SK-N-SH (cell line): ENCODE measurements around the gene SFXN1. TPM values are rescaled to one million over a fixed set of nuclear protein-coding genes. Genes with fewer than 3 reads are reported as not detected.

Experiments
- CTCF ChIA-PET: fragments of 300-600, 350-600 bp; formaldehyde crosslinking; extraction: SDS; loops from one replicate; lab custom pipeline; 2021; lab: Yijun Ruan, JAX
- POLR2A ChIA-PET: fragments of 350-600 bp; sonication (Branson Sonifier 250); formaldehyde crosslinking; extraction: SDS; loops from one replicate; lab custom pipeline; 2020; ENCODE audit warnings: antibody characterized with exemption, inconsistent platforms; lab: Yijun Ruan, JAX
- DNase-seq: peaks from one replicate; pipeline ENCODE4 v3.0.0; 2012
- H2AFZ ChIP-seq: fragments of 200-600 bp; sonication (generic); 2 replicates; pipeline ENCODE4 v1.8.1; 2016; ENCODE audit warnings: antibody characterized with exemption, mild to moderate bottlenecking, low read depth
- H3F3A ChIP-seq: fragments of 200-600 bp; sonication (generic); replicated peaks from 2 replicates; pipeline ENCODE3; 2016; ENCODE audit warnings: antibody characterized with exemption, mild to moderate bottlenecking; ENCODE audit not compliant: insufficient read depth
- H3K27ac ChIP-seq, 2 experiments: fragments of 200-500 bp in 1 of 2; fragments of 200-600 bp in 1 of 2; sonication (Bioruptor generic) in 1 of 2; sonication (generic), shearing (Covaris generic) in 1 of 2; 2 replicates each; pipeline versions ENCODE4 v1.5.1 to v1.6.1; 2014 to 2016; ENCODE audit warnings: low read depth in 2 of 2, inconsistent platforms in 1 of 2, low read length in 1 of 2, mild to moderate bottlenecking in 1 of 2, mixed read lengths in 1 of 2
- H3K27me3 ChIP-seq: fragments of 200-600 bp; sonication (generic), shearing (Covaris generic); 2 replicates; pipeline ENCODE4 v1.6.1; 2016; ENCODE audit warnings: mixed run types; ENCODE audit not compliant: insufficient read depth
- H3K36me3 ChIP-seq, 2 experiments: fragments of 200-500 bp in 1 of 2; fragments of 200-600 bp in 1 of 2; sonication (Bioruptor generic) in 1 of 2; sonication (generic) in 1 of 2; replicated peaks in 1 of 2; 2 replicates each; pipeline versions ENCODE3 to v1.5.1; 2014 to 2016; ENCODE audit warnings: low read length in 1 of 2, mild to moderate bottlenecking in 1 of 2; ENCODE audit not compliant: insufficient read depth in 2 of 2, control insufficient read depth in 1 of 2
- H3K4me1 ChIP-seq, 2 experiments: fragments of 200-500 bp in 1 of 2; fragments of 200-600 bp in 1 of 2; sonication (Bioruptor generic) in 1 of 2; sonication (generic), shearing (Covaris generic) in 1 of 2; 2 replicates each; pipeline versions ENCODE4 v1.5.1 to v1.6.1; 2014 to 2016; ENCODE audit warnings: low read depth in 1 of 2, low read length in 1 of 2, mixed run types in 1 of 2; ENCODE audit not compliant: insufficient read depth in 2 of 2, control insufficient read depth in 1 of 2
- H3K4me2 ChIP-seq: fragments of 200-600 bp; sonication (generic), shearing (Covaris generic); 2 replicates; pipeline ENCODE4 v1.6.1; 2017; ENCODE audit warnings: mixed run types
- H3K4me3 ChIP-seq, 2 experiments: fragments of 200-500 bp in 1 of 2; fragments of 200-600 bp in 1 of 2; sonication (Bioruptor generic) in 1 of 2; sonication (generic), shearing (Covaris generic) in 1 of 2; 2 replicates each; pipeline versions ENCODE4 v1.5.1 to v1.8.1; 2014 to 2016; ENCODE audit warnings: low read depth in 2 of 2, inconsistent platforms in 1 of 2, low read length in 1 of 2, mild to moderate bottlenecking in 1 of 2, mixed read lengths in 1 of 2, moderate library complexity in 1 of 2
- H3K79me2 ChIP-seq: fragments of 200-600 bp; sonication (generic); 2 replicates; pipeline ENCODE4 v1.8.1; 2017; ENCODE audit warnings: mild to moderate bottlenecking; ENCODE audit not compliant: insufficient read depth
- H3K9ac ChIP-seq: fragments of 200-600 bp; sonication (generic); 2 replicates; pipeline ENCODE4 v1.6.1; 2017; ENCODE audit warnings: mixed run types
- H3K9me2 ChIP-seq: fragments of 200-600 bp; sonication (generic); 2 replicates; pipeline ENCODE4 v1.6.1; 2017; ENCODE audit warnings: mixed run types
- H3K9me3 ChIP-seq: fragments of 200-600 bp; sonication (generic); 2 replicates; pipeline ENCODE4 v1.6.1; 2017; ENCODE audit warnings: mixed run types, mild to moderate bottlenecking, moderate library complexity
- H4K20me1 ChIP-seq: fragments of 200-600 bp; sonication (generic); 2 replicates; pipeline ENCODE4 v1.6.1; 2017; ENCODE audit warnings: mild to moderate bottlenecking, mixed run types; ENCODE audit not compliant: insufficient read depth
- EP300 ChIP-seq, 2 experiments: IDR thresholded peaks; 2 replicates each; pipeline versions ENCODE4 v1.4.0 to v1.6.1; 2012; ENCODE audit warnings: borderline replicate concordance in 1 of 2, low read depth in 1 of 2, low read length in 1 of 2
- FOSL2 ChIP-seq: IDR thresholded peaks from 2 replicates; pipeline ENCODE4 v1.4.0; 2012; ENCODE audit warnings: low read depth, mild to moderate bottlenecking, moderate library complexity, borderline replicate concordance
- FOXM1 ChIP-seq: IDR thresholded peaks from 2 replicates; pipeline ENCODE4 v1.4.0; 2012; ENCODE audit warnings: low read depth, mild to moderate bottlenecking
- GABPA ChIP-seq: IDR thresholded peaks from 2 replicates; pipeline ENCODE4 v1.4.0; 2012; ENCODE audit warnings: low read depth, mild to moderate bottlenecking
- GATA2 ChIP-seq: sonication (generic); formaldehyde crosslinking; IDR thresholded peaks from 2 replicates; pipeline ENCODE4 v1.5.0; 2020; ENCODE audit warnings: mild to moderate bottlenecking, missing genetic modification reagents
- MEF2A ChIP-seq: IDR thresholded peaks from 2 replicates; pipeline ENCODE4 v1.4.0; 2012; ENCODE audit warnings: low read depth, borderline replicate concordance
- RCOR1 ChIP-seq: fragments of 150-350 bp; IDR thresholded peaks from 2 replicates; pipeline ENCODE4 v1.6.1; 2017; ENCODE audit warnings: antibody characterized with exemption, low read length
- RFX5 ChIP-seq: IDR thresholded peaks from 2 replicates; pipeline ENCODE4 v1.6.1; 2012; ENCODE audit warnings: mild to moderate bottlenecking, improper control_type of control experiment, low read length
- RXRA ChIP-seq: IDR thresholded peaks from 2 replicates; pipeline ENCODE4 v1.4.0; 2012; ENCODE audit warnings: low read depth, mild to moderate bottlenecking, borderline replicate concordance
- TAF1 ChIP-seq: IDR thresholded peaks from 2 replicates; pipeline ENCODE4 v1.6.1; 2012; ENCODE audit warnings: low read depth, mild to moderate bottlenecking, low read length, moderate library complexity, borderline replicate concordance
- TCF12 ChIP-seq: IDR thresholded peaks from 2 replicates; pipeline ENCODE4 v1.4.0; 2012
- YY1 ChIP-seq: IDR thresholded peaks from 2 replicates; pipeline ENCODE4 v1.4.0; 2012; ENCODE audit warnings: low read depth, mild to moderate bottlenecking
- WGBS: methylation state at CpG from one replicate; pipeline ENCODE4 v1.1.6; 2017; ENCODE audit warnings: low lambda C conversion rate; 5-methylcytosine and 5-hydroxymethylcytosine counted together
- polyA plus RNA-seq, 3 experiments: library from polyadenylated mRNA; depleted of rRNA; stranded (reverse); fragments of >200 nt; gene quantifications; 2 replicates each; pipeline ENCODE4 v1.2.3, GENCODE V29; 2012
- TF ChIP-seq, protein P1 (sequence below): IDR thresholded peaks from 2 replicates; pipeline ENCODE4 v1.4.0; 2012; ENCODE audit warnings: low read depth, borderline replicate concordance
- TF ChIP-seq, protein P2 (sequence below): fragments of 200-600 bp; sonication (generic); IDR thresholded peaks from 2 replicates; pipeline ENCODE4 v1.6.1; 2017; ENCODE audit warnings: antibody characterized with exemption, mild to moderate bottlenecking, moderate library complexity
- TF ChIP-seq, protein P3 (sequence below): IDR thresholded peaks from 2 replicates; pipeline ENCODE4; 2012
- TF ChIP-seq, protein P4 (sequence below): fragments of 150-350 bp; IDR thresholded peaks from 2 replicates; pipeline ENCODE4 v1.6.1; 2016; ENCODE audit warnings: mild to moderate bottlenecking, low read depth, low read length

Gene SFXN1
- polyA plus RNA-seq, 1 of the 3 experiments (the other 2 are of a cell fraction): 73.6 TPM

DNA sequence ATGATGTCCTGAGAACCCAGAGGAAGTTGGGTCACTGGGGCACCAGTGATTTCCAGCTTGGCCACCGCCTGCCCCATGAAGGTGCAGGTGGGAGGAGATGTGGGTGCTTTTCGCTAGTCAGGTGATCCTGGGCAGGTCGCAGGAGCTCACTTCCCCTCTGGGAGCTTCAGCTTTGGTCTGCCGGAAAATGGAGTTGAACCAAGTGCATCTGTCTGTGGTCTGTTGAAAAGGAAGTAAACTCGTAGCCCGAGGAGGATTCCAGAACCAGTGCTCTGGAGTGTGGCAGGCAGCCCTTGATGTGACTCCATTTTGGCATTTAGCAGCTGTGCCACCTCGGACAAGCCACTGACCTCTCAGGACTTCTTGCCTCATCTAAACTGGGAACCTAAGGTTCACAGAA is 97.7 kb downstream of the SFXN1 start (continued):
- TF ChIP-seq TAF1: no peak

DNA sequence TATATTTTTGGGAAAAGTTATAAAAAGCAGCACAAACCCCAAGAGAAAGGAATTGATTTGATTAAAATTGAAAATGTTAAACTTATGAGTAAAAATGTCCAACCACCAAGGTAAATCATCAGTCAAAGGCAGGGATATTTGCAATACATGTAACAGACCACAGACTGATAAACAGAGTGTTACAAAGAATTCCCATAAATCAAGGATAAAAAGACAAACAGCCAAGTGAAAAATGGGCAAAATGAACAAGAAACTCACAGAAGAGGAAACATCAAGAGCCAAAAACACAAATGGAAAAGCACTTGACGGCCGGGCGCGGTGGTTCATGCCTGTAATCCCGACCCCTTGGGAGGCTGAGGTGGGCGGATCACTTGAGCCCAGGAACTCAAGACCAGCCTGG is 98.2 kb downstream of the SFXN1 start:
- Histone ChIP-seq H2AFZ (no peak overlapping the region), H3K9me2 (no peaks in the 10 kb centered on the region), H3K4me3 (no peak overlapping the region), H3K9ac (no peak overlapping the region), H3K79me2 (no peaks in the 10 kb centered on the region), H3K27ac (no peak overlapping the region), H3F3A (no peaks in the 10 kb centered on the region), H3K9me3 (no peaks in the 10 kb centered on the region), H3K4me2 (no peak overlapping the region), H3K27me3 (no peaks in the 10 kb centered on the region), H3K4me1 (no peaks in the 10 kb centered on the region), H4K20me1 (no peaks in the 10 kb centered on the region), H3K36me3 (no peaks in the 10 kb centered on the region)
- TF ChIP-seq, protein P1, sequence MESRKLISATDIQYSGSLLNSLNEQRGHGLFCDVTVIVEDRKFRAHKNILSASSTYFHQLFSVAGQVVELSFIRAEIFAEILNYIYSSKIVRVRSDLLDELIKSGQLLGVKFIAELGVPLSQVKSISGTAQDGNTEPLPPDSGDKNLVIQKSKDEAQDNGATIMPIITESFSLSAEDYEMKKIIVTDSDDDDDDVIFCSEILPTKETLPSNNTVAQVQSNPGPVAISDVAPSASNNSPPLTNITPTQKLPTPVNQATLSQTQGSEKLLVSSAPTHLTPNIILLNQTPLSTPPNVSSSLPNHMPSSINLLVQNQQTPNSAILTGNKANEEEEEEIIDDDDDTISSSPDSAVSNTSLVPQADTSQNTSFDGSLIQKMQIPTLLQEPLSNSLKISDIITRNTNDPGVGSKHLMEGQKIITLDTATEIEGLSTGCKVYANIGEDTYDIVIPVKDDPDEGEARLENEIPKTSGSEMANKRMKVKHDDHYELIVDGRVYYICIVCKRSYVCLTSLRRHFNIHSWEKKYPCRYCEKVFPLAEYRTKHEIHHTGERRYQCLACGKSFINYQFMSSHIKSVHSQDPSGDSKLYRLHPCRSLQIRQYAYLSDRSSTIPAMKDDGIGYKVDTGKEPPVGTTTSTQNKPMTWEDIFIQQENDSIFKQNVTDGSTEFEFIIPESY: no peak
- TF ChIP-seq TCF12 (no peak), GABPA (no peak), RFX5 (no peak), FOXM1 (no peak), RXRA (no peak), FOSL2 (no peak), MEF2A (no peak), RCOR1 (no peak), EP300 (IDR thresholded peaks at IDR 0.05; ENCODE audit: borderline replicate concordance in 1 of 2, low read depth in 1 of 2, low read length in 1 of 2) (no peak), YY1 (no peak), GATA2 (no peak)
- TF ChIP-seq, protein P2, sequence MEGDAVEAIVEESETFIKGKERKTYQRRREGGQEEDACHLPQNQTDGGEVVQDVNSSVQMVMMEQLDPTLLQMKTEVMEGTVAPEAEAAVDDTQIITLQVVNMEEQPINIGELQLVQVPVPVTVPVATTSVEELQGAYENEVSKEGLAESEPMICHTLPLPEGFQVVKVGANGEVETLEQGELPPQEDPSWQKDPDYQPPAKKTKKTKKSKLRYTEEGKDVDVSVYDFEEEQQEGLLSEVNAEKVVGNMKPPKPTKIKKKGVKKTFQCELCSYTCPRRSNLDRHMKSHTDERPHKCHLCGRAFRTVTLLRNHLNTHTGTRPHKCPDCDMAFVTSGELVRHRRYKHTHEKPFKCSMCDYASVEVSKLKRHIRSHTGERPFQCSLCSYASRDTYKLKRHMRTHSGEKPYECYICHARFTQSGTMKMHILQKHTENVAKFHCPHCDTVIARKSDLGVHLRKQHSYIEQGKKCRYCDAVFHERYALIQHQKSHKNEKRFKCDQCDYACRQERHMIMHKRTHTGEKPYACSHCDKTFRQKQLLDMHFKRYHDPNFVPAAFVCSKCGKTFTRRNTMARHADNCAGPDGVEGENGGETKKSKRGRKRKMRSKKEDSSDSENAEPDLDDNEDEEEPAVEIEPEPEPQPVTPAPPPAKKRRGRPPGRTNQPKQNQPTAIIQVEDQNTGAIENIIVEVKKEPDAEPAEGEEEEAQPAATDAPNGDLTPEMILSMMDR: no peak
- TF ChIP-seq, protein P3, sequence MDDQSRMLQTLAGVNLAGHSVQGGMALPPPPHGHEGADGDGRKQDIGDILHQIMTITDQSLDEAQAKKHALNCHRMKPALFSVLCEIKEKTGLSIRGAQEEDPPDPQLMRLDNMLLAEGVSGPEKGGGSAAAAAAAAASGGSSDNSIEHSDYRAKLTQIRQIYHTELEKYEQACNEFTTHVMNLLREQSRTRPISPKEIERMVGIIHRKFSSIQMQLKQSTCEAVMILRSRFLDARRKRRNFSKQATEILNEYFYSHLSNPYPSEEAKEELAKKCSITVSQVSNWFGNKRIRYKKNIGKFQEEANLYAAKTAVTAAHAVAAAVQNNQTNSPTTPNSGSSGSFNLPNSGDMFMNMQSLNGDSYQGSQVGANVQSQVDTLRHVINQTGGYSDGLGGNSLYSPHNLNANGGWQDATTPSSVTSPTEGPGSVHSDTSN: no peak
- TF ChIP-seq, protein P4, sequence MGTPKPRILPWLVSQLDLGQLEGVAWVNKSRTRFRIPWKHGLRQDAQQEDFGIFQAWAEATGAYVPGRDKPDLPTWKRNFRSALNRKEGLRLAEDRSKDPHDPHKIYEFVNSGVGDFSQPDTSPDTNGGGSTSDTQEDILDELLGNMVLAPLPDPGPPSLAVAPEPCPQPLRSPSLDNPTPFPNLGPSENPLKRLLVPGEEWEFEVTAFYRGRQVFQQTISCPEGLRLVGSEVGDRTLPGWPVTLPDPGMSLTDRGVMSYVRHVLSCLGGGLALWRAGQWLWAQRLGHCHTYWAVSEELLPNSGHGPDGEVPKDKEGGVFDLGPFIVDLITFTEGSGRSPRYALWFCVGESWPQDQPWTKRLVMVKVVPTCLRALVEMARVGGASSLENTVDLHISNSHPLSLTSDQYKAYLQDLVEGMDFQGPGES: no peak
- 68% methylated on average over 6 of the region's 6 CpGs for WGBS
- DNase-seq: no peak
- ChIA-PET POLR2A (no interaction called here), CTCF (interaction anchor here (2.2 kb wide), 1 partner anchor 43 kb away, joined by 8 read pairs; no protein-coding TSS in a partner anchor)

Other genes with a start within 250 kb of the SFXN1 start
- gene DRD1, start 34.4 kb upstream of the SFXN1 start, polyA plus RNA-seq (2012; rRNA removed): 0.02 TPM in 1 of 2 replicates, not detected in the other
- gene HRH2, start 179.5 kb downstream of the SFXN1 start, polyA plus RNA-seq (2012; rRNA removed): 0.08 TPM in 2 replicates